Fibroblast of skin of left quadriceps (primary cell): ENCODE data around the gene ACOXL.
"Not testable (repeated sequence)": the region's sequence is repeated elsewhere in the genome, so short reads cannot be mapped to it uniquely, and the experiment has no call there.

ENCODE experiments used
- DNase-seq, 2 experiments: peaks; one replicate each; pipeline ENCODE4 v3.0.0-alpha.2; 2013; ENCODE audit warnings: low read depth in 2 of 2

The ACOXL gene

DNA sequence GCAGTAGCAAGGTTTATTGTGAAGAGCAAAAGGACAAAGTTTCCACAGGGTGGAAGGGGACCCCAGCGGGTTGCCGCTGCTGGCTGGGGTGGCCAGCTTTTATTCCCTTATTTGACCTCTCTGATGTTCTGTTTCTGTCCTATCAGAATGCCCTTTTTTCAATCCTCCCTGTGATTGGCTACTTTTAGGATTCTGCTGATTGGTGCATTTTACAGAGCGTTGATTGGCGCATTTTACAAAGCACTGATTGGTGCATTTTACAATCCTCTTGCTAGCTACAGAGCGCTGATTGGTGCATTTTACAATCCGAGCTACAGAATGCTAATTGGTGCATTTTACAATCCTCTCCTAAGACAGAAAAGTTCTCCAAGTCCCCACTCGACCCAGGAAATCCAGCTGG is 123.5 kb downstream of the ACOXL start:
- DNase-seq: not testable (repeated sequence)

DNA sequence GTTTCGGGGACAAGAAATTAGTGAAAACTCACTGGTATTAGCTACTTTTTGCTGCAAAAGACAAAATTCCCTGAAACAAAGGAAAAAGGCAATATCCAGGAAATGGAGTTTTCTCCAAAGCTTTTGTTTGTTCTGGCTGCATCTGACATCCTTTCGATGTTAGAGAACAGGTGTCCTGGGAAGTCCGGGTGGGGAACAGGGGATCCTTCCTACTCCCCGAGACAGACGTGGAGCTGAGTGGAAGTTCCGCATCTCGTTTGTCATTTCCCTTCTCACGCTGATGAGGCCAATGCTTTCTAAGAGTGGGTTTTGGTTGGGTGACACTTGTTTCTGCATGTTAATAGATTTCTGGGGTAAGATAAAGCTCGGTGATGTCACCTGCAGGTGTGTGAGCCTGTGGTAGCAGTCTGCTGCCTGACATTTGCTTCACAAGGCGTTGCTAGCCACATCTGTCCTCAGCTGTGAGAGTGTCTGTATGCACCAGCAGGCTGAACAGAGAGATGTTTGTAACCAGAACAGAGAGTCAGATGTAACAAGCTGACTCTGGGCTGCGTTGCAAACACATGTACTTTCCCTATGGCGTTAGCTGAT is 125.9 kb downstream of the ACOXL start:
- no peak for DNase-seq

DNA sequence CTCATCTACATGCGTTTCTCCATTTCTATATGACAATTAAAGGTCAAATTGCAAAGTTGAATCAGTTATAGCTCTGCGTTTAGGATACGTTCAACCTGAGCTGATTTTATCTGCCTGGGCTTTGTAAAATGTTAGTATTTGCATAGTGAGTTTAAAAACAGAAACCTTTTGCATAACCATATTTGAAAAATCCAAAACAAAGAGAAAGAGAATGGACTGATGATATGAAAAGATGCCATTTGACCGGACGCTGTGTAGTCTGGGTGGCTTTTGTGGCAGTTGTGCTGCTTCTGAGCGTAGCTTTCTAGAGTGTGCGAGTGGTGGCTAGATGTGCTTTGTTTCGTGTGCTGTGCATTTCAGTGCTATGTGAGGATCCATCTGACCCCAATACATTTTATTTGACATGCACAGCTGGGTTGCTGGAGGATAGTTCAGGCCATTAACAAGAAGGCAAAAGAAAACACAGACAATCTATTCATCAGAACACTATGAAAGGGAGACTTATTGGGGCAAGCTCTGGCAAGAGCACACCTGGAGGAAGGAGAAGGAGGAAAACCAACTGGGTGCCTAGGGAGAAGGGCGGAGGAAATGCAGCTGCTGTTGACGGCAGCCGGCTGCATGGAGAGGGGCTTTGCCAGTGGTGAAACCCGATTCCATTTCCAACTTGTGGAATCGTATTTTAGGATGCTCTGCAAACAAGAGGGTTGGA is 126.8 kb downstream of the ACOXL start:
- DNase-seq: no peak

DNA sequence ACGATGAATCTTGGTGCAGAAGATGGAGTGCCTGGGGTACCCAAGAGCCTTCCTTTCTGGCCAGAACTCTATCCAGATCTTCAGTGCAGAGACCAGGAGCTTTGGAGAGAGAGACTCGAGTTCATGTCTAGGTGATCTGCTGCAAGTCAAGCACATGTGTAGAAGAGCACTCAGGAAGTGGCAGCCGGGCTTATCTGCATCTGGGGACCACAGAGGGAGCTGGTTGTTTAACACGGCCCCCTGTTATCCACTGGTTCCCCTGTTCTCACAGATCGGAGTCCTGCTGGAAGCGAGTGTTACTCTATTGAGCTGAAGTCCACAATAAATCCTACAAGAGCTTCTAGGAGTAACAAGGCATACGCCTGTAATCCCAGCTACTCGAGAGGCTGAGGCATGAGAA is 128.3 kb downstream of the ACOXL start:
- DNase-seq: no peak

DNA sequence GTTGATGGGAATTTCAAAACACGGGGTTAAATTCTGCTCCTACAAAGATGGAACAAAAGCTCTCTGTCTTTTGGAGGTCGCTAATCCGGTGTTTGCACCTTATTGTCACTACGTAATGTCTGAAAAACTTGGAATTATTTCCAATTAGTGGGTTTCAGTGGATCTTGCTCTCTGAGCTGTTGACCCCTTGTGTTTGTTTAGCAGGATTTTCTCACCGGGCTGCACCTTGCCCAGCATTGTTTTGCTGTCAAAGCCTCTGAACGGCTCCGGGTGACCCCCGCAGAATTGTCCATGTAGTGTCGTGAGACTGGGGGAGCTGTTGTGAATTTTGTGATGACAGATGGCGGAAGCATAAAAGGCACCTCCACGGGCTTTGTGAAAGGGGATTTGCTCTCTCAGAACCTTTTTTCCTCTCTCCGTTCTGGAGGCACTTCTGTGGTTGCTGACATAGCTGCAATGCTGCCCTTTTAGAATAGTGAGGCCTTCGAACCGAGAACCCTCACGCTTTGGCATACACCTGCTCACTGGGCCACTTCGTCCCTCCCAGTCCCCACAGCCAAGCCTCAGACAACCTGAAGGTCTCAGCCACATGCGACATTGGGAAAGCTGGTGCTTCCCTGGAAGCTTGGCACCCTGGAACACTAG is 129.4 kb downstream of the ACOXL start:
- no peak for DNase-seq

DNA sequence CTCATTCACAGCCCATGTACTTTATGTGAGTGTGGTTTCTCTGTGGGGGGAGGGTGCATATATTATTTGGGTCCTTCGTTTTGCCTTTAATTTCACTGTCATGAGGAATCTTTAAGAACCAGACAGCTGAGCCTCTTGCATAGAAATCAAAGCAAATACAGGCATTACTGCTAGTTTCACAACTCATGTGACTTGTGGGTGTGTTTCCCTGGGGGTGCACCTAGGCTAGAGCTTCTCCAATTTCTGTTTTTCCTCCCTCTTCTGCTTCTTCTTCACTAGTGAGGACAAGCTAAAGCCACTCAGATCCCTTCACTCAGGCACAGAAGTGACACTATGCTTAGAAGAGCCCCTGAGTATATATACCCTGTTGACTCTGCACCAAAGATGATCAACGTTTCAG is 131.4 kb downstream of the ACOXL start:
- DNase-seq: no peak

DNA sequence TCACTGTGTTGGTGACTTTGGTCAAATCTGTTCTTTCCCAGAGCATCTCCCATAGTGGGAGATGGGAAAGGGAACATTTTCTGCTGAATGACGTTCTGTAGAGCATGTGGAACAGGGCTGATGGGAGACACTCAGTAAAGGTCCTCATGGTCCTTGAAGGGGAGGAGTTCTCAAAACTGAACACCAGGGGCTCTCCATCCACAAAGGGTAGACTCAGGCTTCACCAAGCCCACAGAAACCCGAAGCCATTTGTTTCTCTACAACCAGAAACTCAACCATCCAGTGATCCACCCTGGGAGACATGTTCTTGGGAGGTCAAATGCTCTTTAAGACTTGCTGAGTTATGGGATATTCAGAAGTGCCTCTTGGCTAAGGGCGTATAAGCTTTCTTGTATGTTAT is 131.8 kb downstream of the ACOXL start:
- DNase-seq: no peak

DNA sequence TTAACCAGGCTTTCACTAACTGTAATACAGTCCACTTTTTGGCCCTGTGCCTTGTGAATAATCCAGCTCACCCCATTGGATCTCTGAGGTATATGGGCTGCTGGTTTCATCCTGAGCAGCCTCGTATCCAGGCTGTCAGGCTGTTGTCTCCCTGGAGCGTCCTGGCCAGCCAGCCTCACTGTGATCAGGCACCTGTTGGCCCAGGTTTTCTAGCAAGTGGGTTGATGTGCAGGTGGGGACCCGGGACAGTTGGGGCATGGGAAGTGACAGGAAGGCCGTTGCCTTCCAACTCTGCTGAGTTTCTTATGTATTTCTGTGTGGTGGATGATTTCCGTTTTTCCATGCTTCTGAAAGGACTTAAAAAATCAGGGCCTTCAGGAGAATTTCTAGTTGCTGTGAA is 132.4 kb downstream of the ACOXL start:
- DNase-seq: no peak

DNA sequence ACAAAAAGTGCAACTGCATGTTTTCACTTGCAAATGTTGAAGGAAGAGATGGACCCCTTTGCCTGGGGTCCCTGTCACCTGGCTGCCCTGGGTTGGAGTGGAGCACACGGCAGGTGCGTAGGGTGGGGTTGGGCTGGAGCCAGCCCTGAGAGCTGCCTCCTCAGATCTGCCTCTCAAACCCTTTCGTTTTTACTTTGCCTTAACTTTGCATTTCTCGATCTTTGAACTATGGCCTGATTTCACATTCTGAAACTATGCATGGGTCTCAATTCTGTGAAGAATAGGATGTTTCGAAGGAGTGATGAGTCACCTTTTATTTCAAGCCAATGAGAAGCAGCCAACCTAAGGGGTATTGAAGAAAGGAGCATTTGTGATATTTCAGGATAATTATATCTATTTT is 132.8 kb downstream of the ACOXL start:
- DNase-seq: no peak

DNA sequence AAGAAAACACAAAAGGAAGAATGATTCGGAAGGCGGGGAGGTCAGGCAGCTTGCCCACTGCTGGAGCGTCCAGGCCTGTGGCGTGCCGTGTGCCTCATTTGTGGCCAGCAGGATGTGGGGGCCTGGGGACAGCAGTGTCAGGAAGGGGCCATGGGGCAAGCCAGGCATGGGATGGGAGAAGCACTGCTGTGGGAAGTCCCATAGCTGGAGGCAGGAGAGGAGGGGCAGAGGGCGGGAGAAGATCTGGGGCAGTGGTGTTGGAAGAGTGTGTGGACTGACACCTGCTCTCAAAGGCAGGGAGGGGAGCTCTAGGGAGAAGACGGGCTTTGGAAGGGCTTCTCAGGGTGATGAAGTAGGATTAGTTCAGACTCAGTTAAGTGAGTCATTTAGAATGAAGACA is 133.7 kb downstream of the ACOXL start:
- no peak for DNase-seq

DNA sequence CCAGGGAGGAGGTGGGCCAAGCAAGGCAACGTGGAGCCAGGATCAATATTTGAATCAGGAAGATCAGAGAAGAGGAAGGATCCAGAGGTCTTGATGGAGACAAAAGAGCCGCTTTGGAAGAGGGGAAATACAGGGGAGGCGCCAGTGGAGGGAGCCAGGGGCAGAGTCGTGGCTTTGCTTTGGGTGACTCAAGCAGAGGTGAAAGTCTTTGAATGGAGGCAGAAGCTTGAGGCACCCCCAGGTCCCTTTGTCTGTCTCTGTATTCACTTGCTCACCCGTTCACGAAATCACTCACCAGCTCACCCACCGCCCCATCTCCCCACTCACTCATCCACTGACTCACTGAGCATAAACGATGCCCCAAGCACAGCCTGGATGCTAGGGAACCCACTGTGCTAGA is 134.1 kb downstream of the ACOXL start:
- no peak for DNase-seq

DNA sequence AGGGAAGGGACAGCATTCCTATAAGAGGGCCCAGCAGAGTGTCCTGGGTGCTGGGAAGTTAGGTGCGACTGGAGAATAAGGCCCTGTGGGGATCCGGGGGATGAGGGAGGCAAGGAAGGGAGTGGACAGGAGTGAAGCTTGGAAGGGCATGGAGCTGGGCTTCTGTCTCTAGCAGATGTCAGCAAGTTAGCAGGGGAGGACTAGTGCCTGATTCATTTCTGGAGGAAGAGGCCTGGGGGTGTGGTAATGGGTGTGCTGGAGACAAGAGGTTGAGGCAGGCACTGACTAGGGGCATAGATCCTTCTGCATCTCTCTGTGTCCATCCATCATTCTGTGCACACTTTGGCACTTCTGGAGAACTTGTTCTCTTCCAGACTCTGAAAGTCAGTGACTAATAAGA is 134.7 kb downstream of the ACOXL start:
- DNase-seq: no peak

DNA sequence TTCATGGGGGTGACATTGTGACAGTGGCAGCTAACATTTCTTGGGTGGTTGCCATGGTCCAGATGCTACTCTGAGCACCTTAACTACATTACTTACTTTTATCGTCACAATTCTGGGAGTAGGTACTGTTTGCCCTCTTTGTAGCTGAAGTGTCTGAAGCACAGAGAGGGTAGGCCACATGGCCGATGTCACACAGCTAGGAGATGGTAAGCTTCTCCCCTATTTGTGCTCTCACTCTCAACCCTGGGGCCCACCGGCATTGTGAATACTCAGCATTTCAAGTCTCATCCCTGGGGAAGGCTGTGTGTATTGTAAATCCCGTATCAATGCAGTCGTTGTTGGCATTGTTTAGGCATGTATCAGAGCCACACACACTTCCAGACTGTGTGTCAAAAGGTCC is 136.6 kb downstream of the ACOXL start:
- no peak for DNase-seq

DNA sequence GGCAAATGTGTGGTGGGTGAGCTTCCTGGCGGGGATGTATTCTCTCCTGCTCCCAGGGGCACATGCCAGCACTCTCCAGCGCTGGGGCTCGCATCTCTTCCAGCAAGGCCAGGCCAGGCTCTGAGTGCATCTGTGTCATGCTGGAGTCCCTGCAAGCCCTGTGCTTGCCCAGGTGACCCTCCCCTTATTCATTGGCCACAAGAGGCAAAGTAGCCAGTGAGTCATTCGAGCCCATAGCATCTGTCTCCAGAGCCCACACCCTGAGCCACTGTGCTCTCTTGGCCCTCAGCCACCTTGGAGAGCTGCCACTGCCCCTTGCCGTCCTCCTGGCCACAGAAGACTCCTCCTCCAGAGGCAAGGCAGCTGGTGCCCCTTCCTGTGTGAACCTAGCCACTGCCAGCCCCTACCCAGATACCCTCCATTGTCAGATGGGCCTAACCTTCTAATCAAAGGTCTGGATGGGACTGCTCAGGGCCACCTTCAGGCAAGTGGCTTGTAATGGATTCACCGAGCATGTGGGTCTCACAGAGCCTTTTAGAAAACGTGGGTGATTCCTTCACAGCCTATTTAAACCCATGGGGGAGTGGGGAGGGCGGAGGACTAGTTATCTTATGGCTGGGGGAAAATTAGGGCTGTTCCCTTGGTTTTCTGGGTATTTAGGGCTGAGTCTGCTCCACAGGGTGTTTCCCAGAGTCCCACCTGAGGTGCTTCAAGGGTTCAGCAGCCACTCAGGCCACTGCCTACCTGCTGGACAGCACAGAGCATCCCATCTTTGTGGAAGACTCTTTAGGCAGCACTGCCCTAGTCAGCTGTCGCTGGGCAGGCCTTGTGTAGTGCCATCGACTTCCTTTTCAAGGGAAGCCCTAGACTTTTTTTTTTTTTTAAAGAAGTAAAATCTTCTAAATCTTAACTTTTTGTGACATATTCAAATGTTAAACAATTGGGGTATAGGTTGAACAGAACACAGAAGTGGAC is 137.4 kb downstream of the ACOXL start:
- no peak for DNase-seq

DNA sequence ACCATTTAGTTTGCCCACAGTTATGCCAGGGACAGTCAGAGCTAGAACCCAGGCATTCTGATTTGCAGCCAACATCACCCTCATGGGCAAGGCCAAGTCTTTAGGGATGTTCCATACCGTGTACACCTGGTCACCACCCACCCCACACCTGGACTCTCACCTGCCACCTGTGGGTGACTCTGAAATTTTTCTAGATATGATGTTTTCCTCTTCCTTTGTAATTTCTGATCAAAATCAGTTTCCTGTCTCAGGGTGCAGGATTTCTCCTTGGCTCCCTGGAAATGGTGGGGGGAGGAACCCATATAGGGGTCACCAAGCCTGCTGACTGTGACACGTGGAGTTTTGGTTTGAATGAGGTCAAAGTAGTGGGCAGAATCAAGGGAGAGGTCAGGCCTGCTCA is 138.2 kb downstream of the ACOXL start:
- no peak for DNase-seq

DNA sequence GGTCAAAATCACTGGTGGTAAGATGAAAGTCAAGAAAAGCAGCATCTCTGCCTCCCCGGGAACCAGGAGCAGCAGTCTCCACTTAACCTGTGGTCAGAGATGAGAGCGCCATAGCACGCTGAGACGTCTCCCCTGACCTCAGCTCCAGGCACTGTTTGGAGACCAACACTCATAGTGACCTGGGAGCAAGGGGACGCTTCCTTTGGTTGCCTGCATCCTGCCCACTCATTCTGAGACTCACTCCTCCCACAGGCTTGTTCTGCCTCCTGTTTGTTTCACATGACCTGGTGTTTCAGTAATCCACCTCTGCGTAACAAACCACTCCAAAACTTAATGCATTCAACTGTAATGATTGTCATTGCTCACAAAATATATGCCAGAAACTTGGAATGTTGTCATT is 139.3 kb downstream of the ACOXL start:
- no peak for DNase-seq

DNA sequence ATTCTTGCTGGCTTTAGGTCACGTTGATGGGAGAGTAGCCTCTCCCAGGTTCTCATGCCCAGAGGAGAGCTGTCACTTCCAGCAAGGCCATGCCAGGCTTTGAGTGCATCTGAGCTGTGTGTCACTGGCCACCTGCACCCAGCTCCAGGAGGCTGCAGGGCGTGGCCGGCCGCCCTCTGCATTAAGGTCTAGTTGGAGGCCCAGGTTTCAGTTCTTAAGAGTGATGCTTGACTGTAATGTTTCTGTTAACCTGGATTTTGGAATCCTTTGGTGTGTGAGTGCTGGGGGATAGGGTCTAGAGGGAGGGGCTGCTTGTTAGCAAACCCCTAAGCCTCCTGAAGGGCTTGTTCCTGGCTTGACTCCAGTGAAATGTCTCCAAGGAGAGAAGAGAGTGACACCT is 140.1 kb downstream of the ACOXL start:
- no peak for DNase-seq

DNA sequence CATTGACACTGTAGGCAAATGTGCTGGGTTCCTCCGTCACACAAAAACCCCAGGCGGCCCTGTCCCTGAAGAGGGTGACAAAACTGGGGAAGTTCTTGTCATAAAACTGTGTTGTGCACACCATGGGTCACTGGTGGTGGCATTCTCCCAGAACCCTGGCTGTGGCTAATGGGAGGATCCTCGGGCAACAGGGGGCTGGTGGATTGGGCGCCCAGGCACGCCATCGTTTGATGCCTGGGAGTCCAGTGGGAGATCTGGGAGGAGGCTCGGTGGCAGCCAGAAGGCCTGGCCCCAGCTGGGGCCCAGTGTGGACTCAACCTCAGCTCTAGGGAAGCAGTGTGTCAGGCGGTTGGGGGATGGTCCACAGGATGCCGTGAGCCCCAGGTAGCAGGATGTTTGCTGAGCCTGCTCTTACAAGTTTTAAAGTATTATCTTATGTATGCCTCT is 140.7 kb downstream of the ACOXL start:
- no peak for DNase-seq

DNA sequence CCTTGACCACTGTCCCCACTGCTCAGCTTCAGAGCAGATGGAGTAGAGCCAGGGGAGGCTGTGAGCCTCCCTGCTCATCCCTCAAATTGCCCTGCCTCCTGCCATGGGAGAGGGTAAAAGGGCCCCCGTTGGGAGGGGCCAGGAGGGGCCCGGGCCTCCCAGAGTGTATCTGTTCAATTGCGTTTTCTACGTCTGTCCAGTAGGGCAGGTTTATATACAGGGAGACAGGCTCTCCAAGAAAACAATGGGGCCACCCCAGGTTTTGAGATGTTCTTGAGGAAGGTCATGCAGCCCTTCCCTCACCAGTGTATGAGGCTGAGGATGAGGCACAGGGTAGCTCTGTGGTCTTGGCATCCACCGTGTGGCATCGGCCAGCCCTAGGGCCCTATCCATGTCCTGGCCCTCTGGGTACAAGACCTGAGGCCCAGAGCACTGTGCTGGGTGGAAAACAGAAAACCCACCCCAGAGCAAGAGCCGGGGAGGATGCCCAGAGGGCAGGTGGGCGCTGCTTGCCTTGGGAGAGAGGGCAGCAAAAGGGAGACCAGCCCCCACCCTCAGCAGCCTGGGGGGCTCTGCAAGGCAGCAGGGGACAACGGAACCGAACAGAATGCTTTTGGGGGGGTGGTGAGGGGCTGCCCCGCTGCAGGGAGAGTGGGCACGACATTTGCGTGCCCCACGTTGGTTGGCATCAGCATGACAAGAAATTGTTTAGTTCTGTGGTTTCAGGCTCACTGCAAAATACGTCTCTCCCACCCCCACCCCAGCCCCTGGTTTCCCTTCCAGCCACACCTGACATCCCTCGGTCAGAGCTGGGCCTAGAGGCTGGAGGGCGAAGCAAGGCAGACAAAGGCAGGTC is 141.5 kb downstream of the ACOXL start:
- DNase-seq: no peak

DNA sequence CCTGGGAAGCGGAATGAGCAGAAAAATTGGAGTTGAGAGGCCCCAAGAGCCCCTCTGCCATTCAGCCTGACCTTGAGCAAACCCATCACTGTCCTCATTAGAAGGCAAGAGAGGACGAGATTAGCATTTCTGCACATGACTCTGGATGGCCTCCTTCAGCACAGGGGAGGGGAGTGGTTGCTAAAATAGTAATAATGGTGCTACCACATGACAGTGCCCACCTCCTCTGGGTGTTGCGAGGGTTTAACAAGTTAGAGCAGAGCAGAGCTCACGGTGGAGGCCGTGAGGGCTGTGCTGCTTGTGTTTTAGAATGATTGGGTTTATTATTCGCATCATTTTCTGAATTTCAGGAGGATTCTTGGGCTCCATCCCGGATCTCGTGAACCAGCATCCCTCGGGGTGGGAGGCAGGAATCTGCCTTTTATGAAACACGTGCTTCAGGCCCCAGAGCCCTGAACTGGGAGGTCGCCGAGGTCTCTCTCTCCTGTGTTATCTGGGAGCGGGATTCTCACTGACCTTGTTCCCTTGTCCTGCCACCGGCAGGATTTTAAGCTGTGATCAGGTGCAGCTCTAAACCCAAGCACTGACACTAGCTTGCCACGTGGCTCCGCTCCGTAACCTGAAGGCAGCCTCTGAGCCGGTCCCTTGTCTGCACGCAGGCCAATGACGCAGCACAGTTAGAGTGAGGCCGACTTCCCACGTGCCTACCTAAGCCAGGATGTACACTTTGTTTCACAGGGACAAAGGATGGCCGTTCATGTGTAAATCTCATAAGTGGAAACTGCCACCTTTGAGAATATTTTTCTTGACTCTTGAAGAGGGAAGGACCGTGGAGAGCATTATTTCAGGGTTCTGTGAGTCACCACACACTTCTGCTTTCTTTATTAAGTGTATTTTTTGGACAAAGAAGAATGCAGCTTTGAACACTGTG is 142.3 kb downstream of the ACOXL start:
- no peak for DNase-seq
